Body of pancreas (tissue), 4 donors: ENCODE data around the gene FAM117A. TPM values are rescaled to one million over a fixed set of nuclear protein-coding genes. Genes with fewer than 3 reads are reported as not detected.

Source experiments
- ATAC-seq: fragments of 150-250 bp; one replicate; pipeline ENCODE4 v1.9.1; 2016
- DNase-seq, 4 donors: peaks; one replicate each; pipeline ENCODE4 v3.0.0-alpha.2; 2019
- H3K27ac ChIP-seq, 4 donors: fragments of 200-600 bp; sonication (generic); 1 replicate in 3 of 4; 2 replicates in 1 of 4; pipeline versions ENCODE4 v1.5.1 to v1.6.1; 2016 to 2019; ENCODE audit warnings: mild to moderate bottlenecking in 1 of 4, mixed read lengths in 1 of 4, moderate library complexity in 1 of 4
- H3K27me3 ChIP-seq, 2 donors: fragments of 200-600 bp; sonication (generic); one replicate each; pipeline ENCODE4 v1.6.0; 2016; ENCODE audit warnings: mild to moderate bottlenecking in 1 of 2
- H3K36me3 ChIP-seq, 2 donors: fragments of 200-600 bp; sonication (generic); replicated peaks in 1 of 2; 2 replicates each; pipeline ENCODE4 v1.5.1; 2016; ENCODE audit warnings: low read depth in 2 of 2; ENCODE audit not compliant: insufficient read depth in 1 of 2
- H3K4me1 ChIP-seq: fragments of 200-600 bp; sonication (generic); one replicate; pipeline ENCODE4 v1.6.0; 2016
- H3K4me3 ChIP-seq, 2 donors: fragments of 200-600 bp; sonication (generic); 1 replicate in 1 of 2; 2 replicates in 1 of 2; pipeline ENCODE4 v1.5.1; 2016 to 2019
- H3K9me3 ChIP-seq, 3 donors: fragments of 200-600 bp; sonication (generic); 1 replicate in 2 of 3; 2 replicates in 1 of 3; pipeline ENCODE4 v1.5.1; 2016
- POLR2A ChIP-seq, 3 donors: fragments of 450-650 bp; IDR thresholded peaks; one replicate each; pipeline ENCODE4 v1.6.1; 2016; ENCODE audit warnings: antibody characterized with exemption in 3 of 3, mild to moderate bottlenecking in 2 of 3
- WGBS, 2 donors: methylation state at CpG; one replicate each; pipeline ENCODE4 v1.1.5; 2017; 5-methylcytosine and 5-hydroxymethylcytosine counted together
- intact Hi-C: fragments of 100-400 bp; cut with DNase I; formaldehyde crosslinking; loops from one replicate; pipeline ENCODE4 v1.15.1; 2023
- total RNA-seq, 2 donors: library from RNA; depleted of rRNA; stranded (reverse); fragments of >200 nt; gene quantifications; one replicate each; pipeline ENCODE4 v1.1.0, GENCODE V29; 2016
- TF ChIP-seq, protein P1 (sequence below), 7 experiments: fragments of 450-650 bp in 4 of 7; fragments of 200-600 bp in 3 of 7; sonication (generic) in 3 of 7; IDR thresholded peaks; one replicate each; pipeline ENCODE4 v1.5.1; 2016 to 2019; ENCODE audit warnings: antibody characterized with exemption in 7 of 7

The FAM117A gene
- total RNA-seq, 2 donors from 2014 or later = 4.3 to 11.7 TPM

DNA sequence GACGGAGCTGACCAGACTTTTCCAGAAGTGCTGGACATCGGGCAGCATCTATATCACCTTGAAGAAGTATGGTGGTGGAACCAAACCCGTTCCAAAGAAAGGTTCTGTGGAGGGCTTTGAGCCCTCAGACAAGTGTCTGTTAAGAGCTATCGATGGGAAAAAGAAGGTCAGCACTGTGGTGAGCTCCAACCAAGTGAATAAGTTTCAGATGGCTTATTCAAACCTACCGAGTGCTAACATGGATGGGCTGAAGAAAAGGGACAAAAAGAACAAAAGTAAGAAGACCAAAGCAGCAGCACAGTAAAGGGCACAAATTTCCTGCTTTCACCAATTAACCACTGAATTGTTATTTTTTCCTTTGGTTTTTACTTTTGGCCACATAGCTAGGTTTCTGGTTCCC, 31.4 kb upstream of the FAM117A start:
- DNase-seq = no peak
- WGBS, 2 donors = 75 to 84% methylated on average over 5 of the region's 5 CpGs
- no peak for ATAC-seq
- no peaks in the 10 kb centered on the region for H3K27me3 ChIP-seq
- intact Hi-C loops = no loop called here
- H3K4me1 ChIP-seq = peaks cover 7% of the 10 kb centered on the region
- H3K36me3 ChIP-seq = peaks cover 0 to 25% of the 10 kb centered on the region in 2 donors
- TF ChIP-seq, protein P1, sequence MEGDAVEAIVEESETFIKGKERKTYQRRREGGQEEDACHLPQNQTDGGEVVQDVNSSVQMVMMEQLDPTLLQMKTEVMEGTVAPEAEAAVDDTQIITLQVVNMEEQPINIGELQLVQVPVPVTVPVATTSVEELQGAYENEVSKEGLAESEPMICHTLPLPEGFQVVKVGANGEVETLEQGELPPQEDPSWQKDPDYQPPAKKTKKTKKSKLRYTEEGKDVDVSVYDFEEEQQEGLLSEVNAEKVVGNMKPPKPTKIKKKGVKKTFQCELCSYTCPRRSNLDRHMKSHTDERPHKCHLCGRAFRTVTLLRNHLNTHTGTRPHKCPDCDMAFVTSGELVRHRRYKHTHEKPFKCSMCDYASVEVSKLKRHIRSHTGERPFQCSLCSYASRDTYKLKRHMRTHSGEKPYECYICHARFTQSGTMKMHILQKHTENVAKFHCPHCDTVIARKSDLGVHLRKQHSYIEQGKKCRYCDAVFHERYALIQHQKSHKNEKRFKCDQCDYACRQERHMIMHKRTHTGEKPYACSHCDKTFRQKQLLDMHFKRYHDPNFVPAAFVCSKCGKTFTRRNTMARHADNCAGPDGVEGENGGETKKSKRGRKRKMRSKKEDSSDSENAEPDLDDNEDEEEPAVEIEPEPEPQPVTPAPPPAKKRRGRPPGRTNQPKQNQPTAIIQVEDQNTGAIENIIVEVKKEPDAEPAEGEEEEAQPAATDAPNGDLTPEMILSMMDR (IDR thresholded peaks at IDR 0.05) = no peak
- no peak for TF ChIP-seq POLR2A (IDR thresholded peaks at IDR 0.05)
- H3K4me3 ChIP-seq = no peak overlapping the region
- H3K27ac ChIP-seq = no peak overlapping the region
- no peaks in the 10 kb centered on the region for H3K9me3 ChIP-seq

DNA sequence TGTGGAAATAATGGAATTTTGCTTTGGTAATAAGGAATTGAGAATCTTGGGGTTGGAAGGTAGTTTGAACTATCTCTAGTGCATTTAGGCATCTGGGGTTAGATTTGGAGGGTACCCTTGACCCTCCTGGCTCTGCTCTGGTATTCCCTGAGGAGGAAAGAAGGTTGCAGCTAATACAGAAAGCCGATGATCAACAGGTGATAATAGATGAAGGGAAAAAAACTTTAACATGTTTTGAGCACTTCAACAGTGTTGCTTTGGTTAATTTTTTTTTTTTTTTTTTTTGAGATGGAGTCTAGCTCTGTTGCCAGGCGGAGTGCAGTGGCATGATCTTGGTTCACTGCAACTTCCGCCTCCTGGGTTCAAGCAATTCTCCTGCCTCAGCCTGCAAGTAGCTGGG, 29.4 kb upstream of the FAM117A start:
- no peak for ATAC-seq
- no peak for DNase-seq
- H3K9me3 ChIP-seq = no peaks in the 10 kb centered on the region
- intact Hi-C loops = no loop called here
- peaks cover 18% of the 10 kb centered on the region for H3K4me1 ChIP-seq
- H3K27ac ChIP-seq = no peak overlapping the region
- H3K27me3 ChIP-seq = no peaks in the 10 kb centered on the region
- TF ChIP-seq, protein P1 (IDR thresholded peaks at IDR 0.05) = no peak
- TF ChIP-seq POLR2A (IDR thresholded peaks at IDR 0.05) = no peak
- peaks cover 0 to 18% of the 10 kb centered on the region in 2 donors for H3K36me3 ChIP-seq
- H3K4me3 ChIP-seq = no peak overlapping the region
- 87 to 95% methylated on average over 3 of the region's 3 CpGs for WGBS, 2 donors

DNA sequence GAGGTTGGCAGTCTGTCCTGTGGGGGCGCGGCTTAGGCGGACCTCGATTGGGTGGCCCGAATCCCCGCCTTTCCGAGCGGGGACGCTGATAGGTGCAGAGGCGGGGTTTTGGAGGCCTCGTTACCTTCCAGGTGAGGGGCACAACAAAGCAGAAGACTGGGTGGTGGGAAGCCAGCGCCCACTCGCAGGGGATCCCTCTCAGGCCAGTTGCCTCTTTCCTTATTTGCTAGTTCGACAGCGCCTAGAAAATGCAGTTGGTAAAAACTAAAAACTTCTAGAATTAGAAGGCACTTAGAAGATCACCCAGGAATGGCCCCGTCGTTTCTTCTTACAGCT, 25.3 kb upstream of the FAM117A start:
- TF ChIP-seq, protein P1 (IDR thresholded peaks at IDR 0.05) = no peak
- no peak for TF ChIP-seq POLR2A (IDR thresholded peaks at IDR 0.05)
- H3K9me3 ChIP-seq = no peaks in the 10 kb centered on the region
- intact Hi-C loops = no loop called here
- no peaks in the 10 kb centered on the region for H3K27me3 ChIP-seq
- peak overlapping the region in 2 of 4 donors; percentile 99 to 100 for H3K27ac ChIP-seq
- DNase-seq (no peak), ATAC-seq (no peak)
- H3K36me3 ChIP-seq = peaks cover 0 to 5% of the 10 kb centered on the region in 2 donors
- H3K4me1 ChIP-seq = peaks cover 24% of the 10 kb centered on the region
- 2 to 4% methylated on average over 7 to 17 of the region's 17 CpGs for WGBS, 2 donors
- peak overlapping the region in 1 of 2 donors; percentile 11 for H3K4me3 ChIP-seq

- Histone ChIP-seq H3K4me1 (peaks cover 24% of the 10 kb centered on the region), H3K36me3 (peaks cover 0 to 4% of the 10 kb centered on the region in 2 donors), H3K27me3 (no peaks in the 10 kb centered on the region), H3K9me3 (no peaks in the 10 kb centered on the region), H3K4me3 (peak within 1 kb of the TSS; percentile 71 to 75), H3K27ac (peak within 1 kb of the TSS; percentile 97 to 100 (median 100))
- WGBS, 2 donors = 0% methylated on average over 42 to 59 of the region's 59 CpGs
- ATAC-seq (peak; percentile 94), DNase-seq (peak; percentile 99 to 100 (median 99))
- intact Hi-C loops = no loop called here
- TF ChIP-seq POLR2A (IDR thresholded peaks at IDR 0.05) = peak; percentile 61 to 93 (median 93)
- TF ChIP-seq, protein P1 (IDR thresholded peaks at IDR 0.05) = peak in 2 of 7 experiments; percentile 15 to 22
These were observed 24.7 kb upstream of the FAM117A start, which contains the start of gene KAT7 for GRCh38 chr17:49788478-49789242. TSS of gene KAT7 (plus strand) at chr17:49788681. CDS start at chr17:49788835, 154 bp downstream.
